ENCODE results near the gene MAN2A2. TPM values are rescaled to one million over a fixed set of nuclear protein-coding genes. Genes with fewer than 3 reads are reported as not detected.
A peak's percentile ranks its signal among the peaks of the same experiment; 100 is the strongest.

MAN2A2 gene
- total and polyA plus RNA-seq, 2 experiments from 2014 or later, result 11.2 to 32.7 TPM

GRCh38 chr15:90857883-90858443 lies 45.1 kb upstream of the MAN2A2 start:
- H3K4me1 ChIP-seq (ENCODE audit: insufficient read depth), result peaks cover 5% of the 10 kb centered on the region
- 87% methylated on average over 8 of the region's 8 CpGs for WGBS (ENCODE audit: low lambda C conversion rate, missing lambda C conversion rate)
- no peak for TF ChIP-seq CTCF (IDR thresholded peaks at IDR 0.05; ENCODE audit: poor library complexity)
- TF ChIP-seq EZH2phosphoT487 (IDR thresholded peaks at IDR 0.05; ENCODE audit: low read depth, severe bottlenecking, unreplicated experiment), result no peak
- TF ChIP-seq EZH2 (IDR thresholded peaks at IDR 0.05; ENCODE audit: borderline replicate concordance), result no peak

GRCh38 chr15:90859234-90860131 lies 43.6 kb upstream of the MAN2A2 start:
- no peaks in the 10 kb centered on the region for H3K36me3 ChIP-seq (replicated peaks; ENCODE audit: insufficient read depth, low read depth)
- H3K4me2 ChIP-seq, result no peak overlapping the region
- no peaks in the 10 kb centered on the region for H3K9me2 ChIP-seq (replicated peaks; ENCODE audit: insufficient read depth)
- no peaks in the 10 kb centered on the region for H3K27me3 ChIP-seq
- no peak for DNase-seq (ENCODE audit: low spot score)
- H3K9me3 ChIP-seq (ENCODE audit: low read depth), result no peaks in the 10 kb centered on the region
- TF ChIP-seq CTCF (IDR thresholded peaks at IDR 0.05; ENCODE audit: poor library complexity) (peak; percentile 4), EZH2phosphoT487 (IDR thresholded peaks at IDR 0.05; ENCODE audit: low read depth, severe bottlenecking, unreplicated experiment) (no peak)
- no peak overlapping the region for H2AFZ ChIP-seq
- no peak overlapping the region for H3K4me3 ChIP-seq
- no peaks in the 10 kb centered on the region for H4K20me1 ChIP-seq (ENCODE audit: insufficient read depth, poor library complexity, severe bottlenecking)
- peak overlapping the region; percentile 60 for H3K27ac ChIP-seq
- WGBS (ENCODE audit: low lambda C conversion rate, missing lambda C conversion rate), result 34% methylated on average over 10 of the region's 10 CpGs
- H3K79me2 ChIP-seq, result no peaks in the 10 kb centered on the region
- peaks cover 5% of the 10 kb centered on the region for H3K4me1 ChIP-seq (ENCODE audit: insufficient read depth)

More at GRCh38 chr15:90857883-90858443, 45.1 kb upstream of the MAN2A2 start:
- Histone ChIP-seq H2AFZ (no peak overlapping the region), H3K9me3 (ENCODE audit: low read depth) (no peaks in the 10 kb centered on the region), H3K79me2 (no peaks in the 10 kb centered on the region), H3K4me2 (no peak overlapping the region), H3K4me3 (no peak overlapping the region), H3K36me3 (replicated peaks; ENCODE audit: insufficient read depth, low read depth) (no peaks in the 10 kb centered on the region), H3K9me2 (replicated peaks; ENCODE audit: insufficient read depth) (no peaks in the 10 kb centered on the region), H3K27me3 (no peaks in the 10 kb centered on the region), H4K20me1 (ENCODE audit: insufficient read depth, poor library complexity, severe bottlenecking) (no peaks in the 10 kb centered on the region), H3K27ac (no peak overlapping the region)
- DNase-seq (ENCODE audit: low spot score), result no peak

- Histone ChIP-seq H3K79me2 (no peaks in the 10 kb centered on the region), H3K4me1 (ENCODE audit: insufficient read depth) (peaks cover 5% of the 10 kb centered on the region), H2AFZ (no peak overlapping the region), H4K20me1 (ENCODE audit: insufficient read depth, poor library complexity, severe bottlenecking) (no peaks in the 10 kb centered on the region), H3K9me2 (replicated peaks; ENCODE audit: insufficient read depth) (no peaks in the 10 kb centered on the region), H3K27me3 (no peaks in the 10 kb centered on the region), H3K4me2 (no peak overlapping the region), H3K27ac (no peak overlapping the region), H3K4me3 (no peak overlapping the region), H3K36me3 (replicated peaks; ENCODE audit: insufficient read depth, low read depth) (no peaks in the 10 kb centered on the region), H3K9me3 (ENCODE audit: low read depth) (no peaks in the 10 kb centered on the region)
- no peak for DNase-seq (ENCODE audit: low spot score)
- TF ChIP-seq CTCF (IDR thresholded peaks at IDR 0.05; ENCODE audit: poor library complexity), result no peak
- TF ChIP-seq EZH2phosphoT487 (IDR thresholded peaks at IDR 0.05; ENCODE audit: low read depth, severe bottlenecking, unreplicated experiment), result no peak
- TF ChIP-seq EZH2 (IDR thresholded peaks at IDR 0.05; ENCODE audit: borderline replicate concordance), result no peak
- 80% methylated on average over 7 of the region's 7 CpGs for WGBS (ENCODE audit: low lambda C conversion rate, missing lambda C conversion rate)
Measured at GRCh38 chr15:90860450-90860849, 42.7 kb upstream of the MAN2A2 start.

All from hepatocyte (in vitro differentiated cells).